GM12878 (cell line): ENCODE measurements around the gene PLA2G5. TPM values are rescaled to one million over a fixed set of nuclear protein-coding genes. Genes with fewer than 3 reads are reported as not detected.
"Not testable (repeated sequence)": the region's sequence is repeated elsewhere in the genome, so short reads cannot be mapped to it uniquely, and the experiment has no call there.

Source experiments
- ATAC-seq: fragments of 200-7000 bp; cut with Tn5 transposase; 3 replicates; pipeline ENCODE4 v1.9.1; 2020; ENCODE audit warnings: mild to moderate bottlenecking, moderate library complexity
- BruUV-seq: library from RNA; stranded (reverse); fragments of 400-500 nt; replicated peaks from 2 replicates; lab custom pipeline; 2021; lab: Mats Ljungman, UMichigan
- CTCF ChIA-PET: fragments of 300-600 bp; sonication (Branson Sonifier 250); formaldehyde crosslinking; extraction: SDS; loops from one replicate; lab custom pipeline; 2021; ENCODE audit warnings: inconsistent platforms; lab: Yijun Ruan, JAX
- POLR2A ChIA-PET: fragments of 350-600 bp; formaldehyde crosslinking; extraction: SDS; loops from one replicate; lab custom pipeline; 2021; ENCODE audit warnings: inconsistent platforms; lab: Charles Lee
- RAD21 ChIA-PET: fragments of 300-600 bp; sonication (Branson Sonifier 250); formaldehyde crosslinking; loops from one replicate; lab custom pipeline; 2023; ENCODE audit warnings: antibody characterized with exemption; ENCODE audit not compliant: unreplicated experiment; lab: Charles Lee
- SMC1A ChIA-PET: fragments of 300-600 bp; sonication (Branson Sonifier 250); formaldehyde crosslinking; loops from one replicate; lab custom pipeline; 2023; ENCODE audit not compliant: unreplicated experiment, uncharacterized antibody; lab: Charles Lee
- DNase-seq: peaks from one replicate; pipeline ENCODE4 v3.0.0-alpha.2; 2011; ENCODE audit warnings: low read depth, low spot score
- FAIRE-seq: peaks from 3 replicates; lab custom pipeline; 2011; peaks lifted over from hg19 to GRCh38; lab: Jason Lieb, UNC
- H2AFZ ChIP-seq: 2 replicates; pipeline ENCODE4 v1.6.0; 2011; ENCODE audit warnings: low read depth, low read length, control low read depth; ENCODE audit not compliant: control insufficient read depth
- H3K27ac ChIP-seq: 2 replicates; pipeline ENCODE4 v1.5.1; 2011; ENCODE audit warnings: control low read depth; ENCODE audit not compliant: control insufficient read depth, insufficient read depth
- H3K27me3 ChIP-seq, 2 experiments: replicated peaks in 1 of 2; 2 replicates each; pipeline versions ENCODE4 v1.6.0 to v1.6.1; 2011; ENCODE audit warnings: low read length in 1 of 2; ENCODE audit not compliant: control insufficient read depth in 2 of 2, insufficient read depth in 2 of 2
- H3K36me3 ChIP-seq, 2 experiments: 2 replicates each; pipeline ENCODE4 v1.5.1; 2011; ENCODE audit warnings: low read length in 1 of 2; ENCODE audit not compliant: control insufficient read depth in 2 of 2, insufficient read depth in 2 of 2
- H3K4me1 ChIP-seq: 2 replicates; pipeline ENCODE4 v1.6.1; 2011; ENCODE audit warnings: mild to moderate bottlenecking, low read length, moderate library complexity, mixed read lengths; ENCODE audit not compliant: control insufficient read depth, insufficient read depth
- H3K4me2 ChIP-seq: 2 replicates; pipeline ENCODE4 v1.6.0; 2011; ENCODE audit warnings: control low read depth; ENCODE audit not compliant: control insufficient read depth, insufficient read depth
- H3K4me3 ChIP-seq: fragments of 200-600 bp; sonication (generic); 2 replicates; pipeline ENCODE4 v1.5.1; 2016
- H3K79me2 ChIP-seq: 2 replicates; pipeline ENCODE4 v1.6.0; 2011; ENCODE audit warnings: low read length; ENCODE audit not compliant: control insufficient read depth, insufficient read depth
- H3K9ac ChIP-seq: 2 replicates; pipeline ENCODE4 v1.8.0; 2011; ENCODE audit warnings: low read length, control low read depth, mixed read lengths; ENCODE audit not compliant: control insufficient read depth, insufficient read depth
- H3K9me3 ChIP-seq: replicated peaks from 3 replicates; pipeline ENCODE4 v1.5.1; 2011; ENCODE audit warnings: mild to moderate bottlenecking, low read length; ENCODE audit not compliant: control insufficient read depth, insufficient read depth
- H4K20me1 ChIP-seq: 2 replicates; pipeline ENCODE4 v1.6.0; 2011; ENCODE audit not compliant: control insufficient read depth, insufficient read depth
- CBX3 ChIP-seq: fragments of 200-600 bp; sonication (generic); IDR thresholded peaks from 2 replicates; pipeline ENCODE4 v1.6.1; 2016; ENCODE audit warnings: low read depth, borderline replicate concordance
- E2F8 ChIP-seq: fragments of 450-650 bp; IDR thresholded peaks from 2 replicates; pipeline ENCODE4 v1.6.1; 2018; ENCODE audit warnings: mild to moderate bottlenecking, low read depth, moderate library complexity; ENCODE audit not compliant: partially characterized antibody
- FOS ChIP-seq: IDR thresholded peaks from 3 replicates; pipeline ENCODE4 v1.6.1; 2011; ENCODE audit warnings: borderline replicate concordance; ENCODE audit not compliant: insufficient read length; ENCODE audit errors: extremely low read depth
- FOXK2 ChIP-seq: fragments of 450-650 bp; IDR thresholded peaks from 2 replicates; pipeline ENCODE4 v1.6.1; 2017; ENCODE audit warnings: mild to moderate bottlenecking, moderate library complexity
- MLLT1 ChIP-seq: fragments of 450-650 bp; IDR thresholded peaks from 2 replicates; pipeline ENCODE4 v1.6.1; 2016; ENCODE audit warnings: mild to moderate bottlenecking
- MTA3 ChIP-seq: IDR thresholded peaks from 2 replicates; pipeline ENCODE4 v1.6.1; 2012; ENCODE audit warnings: low read length, inconsistent platforms, borderline replicate concordance
- SMC3 ChIP-seq: IDR thresholded peaks from 2 replicates; pipeline ENCODE4 v1.6.1; 2011; ENCODE audit warnings: low read length, improper control_type of control experiment, borderline replicate concordance
- SUZ12 ChIP-seq: fragments of 200-600 bp; sonication (generic); IDR thresholded peaks from one replicate; pipeline ENCODE4 v1.6.1; 2018; ENCODE audit warnings: antibody characterized with exemption, mild to moderate bottlenecking; ENCODE audit not compliant: unreplicated experiment
- WRNIP1 ChIP-seq: IDR thresholded peaks from 2 replicates; pipeline ENCODE4 v1.6.1; 2011; ENCODE audit warnings: low read depth, low read length, improper control_type of control experiment, borderline replicate concordance
- ZNF274 ChIP-seq: IDR thresholded peaks from one replicate; pipeline ENCODE4 v1.8.0; 2011; ENCODE audit not compliant: insufficient read length, insufficient read depth
- ZSCAN29 ChIP-seq: fragments of 450-650 bp; IDR thresholded peaks from 2 replicates; pipeline ENCODE4 v1.6.1; 2017; ENCODE audit warnings: mild to moderate bottlenecking, moderate library complexity
- WGBS: methylation state at CpG from one replicate; pipeline ENCODE4 v1.1.6; 2016; ENCODE audit warnings: low lambda C conversion rate; ENCODE audit not compliant: insufficient replicate concordance, insufficient coverage; ENCODE audit errors: missing lambda C conversion rate; 5-methylcytosine and 5-hydroxymethylcytosine counted together
- in situ Hi-C: fragments of 300-500 bp; cut with MboI; formaldehyde crosslinking; loops from 9 replicates; pipeline ENCODE4 v1.14.3; 2018; ENCODE audit warnings: mixed read lengths
- intact Hi-C: fragments of 100-400 bp; cut with micrococcal nuclease; formaldehyde crosslinking; loops from one replicate; pipeline ENCODE4 v1.14.2; 2022; ENCODE audit not compliant: unreplicated experiment
- polyA plus RNA-seq, 11 experiments: library from polyadenylated mRNA; depleted of rRNA in 4 of 11; unstranded in 6 of 11; stranded (reverse) in 5 of 11; fragments of >200 nt; fragmentation: Nextera tagmentation in 4 of 11; fragmentation: Illumina TruSeq in 1 of 11; extraction: Ambion mirVana in 4 of 11; extraction: Trizol in 1 of 11; gene quantifications; 1 replicate in 1 of 11; 2 replicates in 10 of 11; pipeline versions ENCODE4 v1.2.1 to v1.2.3, GENCODE V29; 2011 to 2016; ENCODE audit warnings: inconsistent platforms in 2 of 11, missing spikeins in 2 of 11, low read depth in 1 of 11
- total RNA-seq, 4 experiments: library from RNA; depleted of rRNA in 3 of 4; stranded (reverse); fragments of >200 nt in 3 of 4; fragmentation: Illumina TruSeq in 1 of 4; extraction: Trizol in 1 of 4; gene quantifications; 2 replicates each; pipeline versions ENCODE4 v1.2.1 to v1.2.3, GENCODE V29; 2013 to 2021

PLA2G5 gene
- total and polyA plus RNA-seq, 10 of the 15 experiments (the other 5 are each of a cell fraction or from before 2014, with no cell fraction given), result 0.10 to 0.19 (median 0.17) TPM; not detected in 7

- DNase-seq, result no peak
- TF ChIP-seq ZSCAN29, result no peak
- no peak for TF ChIP-seq MLLT1
- TF ChIP-seq ZNF274, result no peak
- TF ChIP-seq FOS, result no peak
- TF ChIP-seq SMC3, result no peak
- no peak for TF ChIP-seq FOXK2
- no peak for TF ChIP-seq E2F8
- TF ChIP-seq MTA3, result no peak
- no peak for TF ChIP-seq WRNIP1
- TF ChIP-seq CBX3, result no peak
- no peak for TF ChIP-seq SUZ12
- TF ChIP-seq, all 136 proteins: peak for 0
- no peaks in the 10 kb centered on the region for H4K20me1 ChIP-seq
- H3K4me2 ChIP-seq, result no peak overlapping the region
- no peaks in the 10 kb centered on the region for H3K79me2 ChIP-seq
- ChIA-PET CTCF (interaction anchor here (2.5 kb wide), 1 partner anchor 9 kb away, joined by 10 read pairs; no protein-coding TSS in a partner anchor), RAD21 (interaction anchor here (0.6 to 2.8 kb wide), 3 partner anchors 10 to 103 kb away, joined by 3 to 12 read pairs (median 5); no protein-coding TSS in a partner anchor), SMC1A (interaction anchor here (0.8 to 2.1 kb wide), 6 partner anchors 10 to 103 kb away, joined by 3 to 11 read pairs (median 4); no protein-coding TSS in a partner anchor), POLR2A (no interaction called here)
- H3K9ac ChIP-seq, result no peak overlapping the region
- no peak for ATAC-seq
- H3K4me3 ChIP-seq, result no peak overlapping the region
- intact Hi-C loops (no loop called here), in situ Hi-C loops (no loop called here)
- BruUV-seq, result no TSS peak
- FAIRE-seq, result no peak
- H3K4me1 ChIP-seq, result no peaks in the 10 kb centered on the region
- H2AFZ ChIP-seq, result no peak overlapping the region
- no peaks in the 10 kb centered on the region for H3K36me3 ChIP-seq
- no peak overlapping the region for H3K27ac ChIP-seq
- no peaks in the 10 kb centered on the region; a peak in 2 of 4 replicates for H3K27me3 ChIP-seq
- WGBS, result 0% methylated on average over 1 of the region's 1 CpG
- H3K9me3 ChIP-seq, result peaks cover 1% of the 10 kb centered on the region; the same call in 2 of the 3 replicates
These were observed 21.4 kb upstream of the PLA2G5 start for GRCh38 chr1:20048563-20048962.

GRCh38 chr1:20049056-20049798 is 20.8 kb upstream of the PLA2G5 start:
- H3K4me3 ChIP-seq, H4K20me1 ChIP-seq, FAIRE-seq, BruUV-seq, intact Hi-C loops, ATAC-seq, in situ Hi-C loops, POLR2A ChIA-PET, H3K36me3 ChIP-seq, H2AFZ ChIP-seq, H3K9ac ChIP-seq, H3K9me3 ChIP-seq, H3K4me2 ChIP-seq, H3K79me2 ChIP-seq, H3K27me3 ChIP-seq, H3K27ac ChIP-seq, H3K4me1 ChIP-seq, DNase-seq: not testable (repeated sequence)
- ChIA-PET CTCF (interaction anchor here (2.5 kb wide), 1 partner anchor 9 kb away, joined by 10 read pairs; no protein-coding TSS in a partner anchor), SMC1A (interaction anchor here (1.1 to 2.1 kb wide), 3 partner anchors 10 to 29 kb away, joined by 3 to 11 read pairs (median 4); no protein-coding TSS in a partner anchor), RAD21 (interaction anchor here (0.6 to 2.8 kb wide), 3 partner anchors 9 to 102 kb away, joined by 3 to 12 read pairs (median 5); no protein-coding TSS in a partner anchor)
- 57% methylated on average over 1 of the region's 1 CpG for WGBS
